HUES64 (cell line): Measurements from ENCODE around the gene PEX12.
A peak's percentile ranks its signal among the peaks of the same experiment; 100 is the strongest.
"Not testable (repeated sequence)": the region's sequence is repeated elsewhere in the genome, so short reads cannot be mapped to it uniquely, and the experiment has no call there.

Source experiments
- H3K27ac ChIP-seq: 2 replicates; pipeline ENCODE4 v1.7.0; 2013; ENCODE audit warnings: low read depth, low read length, inconsistent platforms
- H3K27me3 ChIP-seq: 2 replicates; pipeline ENCODE4 v1.6.1; 2013; ENCODE audit warnings: mild to moderate bottlenecking, low read length; ENCODE audit not compliant: insufficient read depth
- H3K36me3 ChIP-seq: 2 replicates; pipeline ENCODE4 v1.6.1; 2013; ENCODE audit warnings: mild to moderate bottlenecking, low read length; ENCODE audit not compliant: insufficient read depth
- H3K4me1 ChIP-seq: 2 replicates; pipeline ENCODE4 v1.6.1; 2013; ENCODE audit warnings: mild to moderate bottlenecking, low read length, moderate library complexity; ENCODE audit not compliant: insufficient read depth
- H3K4me3 ChIP-seq: 2 replicates; pipeline ENCODE4 v1.5.1; 2013; ENCODE audit warnings: mild to moderate bottlenecking, low read length, moderate library complexity
- H3K9ac ChIP-seq: 2 replicates; pipeline ENCODE4 v1.6.1; 2013; ENCODE audit warnings: mild to moderate bottlenecking, low read depth, low read length
- H3K9me3 ChIP-seq: 2 replicates; pipeline ENCODE4 v1.6.1; 2013; ENCODE audit warnings: low read depth, low read length; ENCODE audit not compliant: insufficient read depth
- WGBS: fragments of 150-250, 120-280 bp; methylation state at CpG from one replicate; pipeline ENCODE4 v1.1.7; 2013; ENCODE audit warnings: missing lambda C conversion rate; 5-methylcytosine and 5-hydroxymethylcytosine counted together

The PEX12 gene

GRCh38 chr17:35577830-35578196, 558 bp downstream of the PEX12 start:
- no peaks in the 10 kb centered on the region for H3K27me3 ChIP-seq
- no peaks in the 10 kb centered on the region for H3K9me3 ChIP-seq
- H3K27ac ChIP-seq, result no peak overlapping the region
- H3K9ac ChIP-seq, result peak overlapping the region; percentile 93
- WGBS, result 17% methylated on average over 8 of the region's 8 CpGs
- peaks cover 30% of the 10 kb centered on the region for H3K36me3 ChIP-seq
- H3K4me3 ChIP-seq, result peak overlapping the region; percentile 92
- H3K4me1 ChIP-seq, result no peaks in the 10 kb centered on the region; the same call in 1 of the 2 replicates

GRCh38 chr17:35575759-35576158, 2.6 kb downstream of the PEX12 start:
- no peaks in the 10 kb centered on the region for H3K9me3 ChIP-seq
- no peaks in the 10 kb centered on the region; the same call in 1 of the 2 replicates for H3K4me1 ChIP-seq
- no peak overlapping the region for H3K4me3 ChIP-seq
- no peak overlapping the region for H3K27ac ChIP-seq
- no peaks in the 10 kb centered on the region for H3K27me3 ChIP-seq
- peaks cover 36% of the 10 kb centered on the region for H3K36me3 ChIP-seq
- WGBS, result 97% methylated on average over 3 of the region's 3 CpGs
- H3K9ac ChIP-seq, result no peak overlapping the region

DNA sequence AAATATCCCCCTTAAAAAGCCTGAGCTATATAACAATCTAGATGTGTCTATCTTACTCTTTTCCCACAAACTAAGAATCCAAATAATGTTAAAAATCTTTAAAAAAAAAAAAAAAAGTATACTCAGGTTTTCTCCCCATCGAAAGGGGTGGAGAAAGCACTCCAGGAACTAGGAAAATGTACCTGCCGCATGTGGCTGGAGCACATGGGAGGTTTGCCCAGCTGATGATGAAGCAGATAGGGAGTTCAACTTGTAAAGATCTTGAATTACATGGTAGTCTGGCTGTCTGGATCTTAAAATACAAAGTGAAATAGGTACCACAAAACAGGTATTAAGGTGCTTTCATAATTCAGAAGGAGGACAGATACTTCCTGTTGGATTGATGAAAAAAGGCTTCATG, 9.0 kb downstream of the PEX12 start:
- Histone ChIP-seq H3K4me3 (peak overlapping the region; percentile 89; the same call in 1 of the 2 replicates), H3K27me3 (peaks cover 17% of the 10 kb centered on the region; the same call in 1 of the 2 replicates), H3K36me3 (peaks cover 17% of the 10 kb centered on the region), H3K27ac (no peak overlapping the region), H3K9me3 (no peaks in the 10 kb centered on the region), H3K4me1 (no peaks in the 10 kb centered on the region), H3K9ac (no peak overlapping the region)
- WGBS, result 89% methylated on average over 2 of the region's 2 CpGs

- H3K4me1 ChIP-seq, result no peaks in the 10 kb centered on the region
- H3K27me3 ChIP-seq, result peaks cover 25% of the 10 kb centered on the region
- peaks cover 11% of the 10 kb centered on the region for H3K36me3 ChIP-seq
- H3K9ac ChIP-seq, result peak overlapping the region; percentile 86
- peak overlapping the region; percentile 59 for H3K27ac ChIP-seq
- WGBS, result 24% methylated on average over 15 of the region's 15 CpGs
- no peaks in the 10 kb centered on the region for H3K9me3 ChIP-seq
- peak overlapping the region; percentile 89 for H3K4me3 ChIP-seq
Observed at GRCh38 chr17:35568561-35568960, 9.8 kb downstream of the PEX12 start.

- WGBS, result 73% methylated on average over 11 of the region's 11 CpGs
- Histone ChIP-seq H3K4me3 (peak overlapping the region; percentile 89), H3K4me1 (no peaks in the 10 kb centered on the region), H3K27ac (no peak overlapping the region), H3K27me3 (peaks cover 25% of the 10 kb centered on the region), H3K9me3 (no peaks in the 10 kb centered on the region), H3K36me3 (peaks cover 3% of the 10 kb centered on the region; the same call in 1 of the 2 replicates), H3K9ac (no peak overlapping the region)
Observed at GRCh38 chr17:35566968-35567367, 11.4 kb downstream of the PEX12 start.

- not testable (repeated sequence) for H3K4me1 ChIP-seq, H3K9me3 ChIP-seq, H3K27ac ChIP-seq, H3K36me3 ChIP-seq, H3K4me3 ChIP-seq, H3K9ac ChIP-seq
- 88% methylated on average over 12 of the region's 16 CpGs for WGBS
- peaks cover 33% of the 10 kb centered on the region for H3K27me3 ChIP-seq
Observed at GRCh38 chr17:35563181-35563580, 15.2 kb downstream of the PEX12 start.

DNA sequence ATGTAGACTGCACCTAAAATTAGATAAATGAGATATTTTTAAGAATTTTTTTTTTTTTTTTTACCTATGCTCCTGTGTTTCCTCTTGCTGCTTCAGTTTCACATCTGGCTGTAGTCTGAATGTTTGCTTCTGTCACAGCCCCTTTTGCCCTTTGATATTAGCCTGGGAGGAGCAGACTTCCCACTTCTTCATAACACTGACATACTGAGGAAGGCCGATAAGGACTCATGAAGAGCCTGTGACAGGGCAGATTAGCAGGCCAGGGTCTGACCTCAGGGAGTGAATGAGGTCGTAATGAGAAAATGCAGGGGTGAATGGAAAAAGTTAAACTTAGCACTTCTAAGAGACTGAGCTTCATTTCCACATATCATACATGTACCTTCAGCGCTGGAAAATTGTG, 17.7 kb downstream of the PEX12 start, which contains the start of gene SLFN14:
Gene SLFN14, minus strand, starts transcription at position 117 of the 400 bp plus-strand sequence. CDS start 2,757 bp downstream, outside the sequence.
- H3K27me3 ChIP-seq, result peaks cover 34% of the 10 kb centered on the region
- no peaks in the 10 kb centered on the region for H3K9me3 ChIP-seq
- no peak within 1 kb of the TSS for H3K27ac ChIP-seq
- no peak within 1 kb of the TSS for H3K9ac ChIP-seq
- no peak within 1 kb of the TSS for H3K4me3 ChIP-seq
- H3K4me1 ChIP-seq, result no peaks in the 10 kb centered on the region
- no peaks in the 10 kb centered on the region for H3K36me3 ChIP-seq
- WGBS, result 83% methylated on average over 2 of the region's 3 CpGs

GRCh38 chr17:35559495-35560210, 18.7 kb downstream of the PEX12 start:
- Histone ChIP-seq H3K9me3 (no peaks in the 10 kb centered on the region), H3K27ac (no peak overlapping the region), H3K4me1 (no peaks in the 10 kb centered on the region), H3K9ac (no peak overlapping the region), H3K27me3 (peaks cover 27% of the 10 kb centered on the region), H3K4me3 (no peak overlapping the region), H3K36me3 (no peaks in the 10 kb centered on the region)
- WGBS, result 79% methylated on average over 2 of the region's 2 CpGs

DNA sequence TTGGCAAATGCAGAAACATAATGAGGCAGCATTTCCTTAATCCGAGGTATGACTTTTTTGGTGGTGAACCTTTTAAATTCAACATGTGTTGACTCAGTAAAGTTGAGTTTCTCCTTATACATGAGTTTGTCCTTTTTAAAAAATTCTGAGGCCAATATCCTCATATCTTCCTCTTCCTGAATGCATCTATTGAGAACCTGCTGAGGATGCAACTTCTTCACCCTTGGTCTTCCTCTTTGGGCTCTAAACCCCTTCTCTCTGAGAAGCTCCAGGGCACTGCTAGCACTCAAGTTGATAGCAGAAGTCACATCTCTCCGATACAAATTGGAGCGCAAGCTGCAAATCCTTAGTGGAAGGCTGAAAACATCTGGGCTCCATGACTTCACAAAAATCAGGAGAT, 21.0 kb downstream of the PEX12 start:
- H3K36me3 ChIP-seq, result no peaks in the 10 kb centered on the region
- H3K4me3 ChIP-seq, result no peak overlapping the region
- no peaks in the 10 kb centered on the region for H3K4me1 ChIP-seq
- no peak overlapping the region for H3K27ac ChIP-seq
- 92% methylated on average over 3 of the region's 3 CpGs for WGBS
- peaks cover 19% of the 10 kb centered on the region; the same call in 1 of the 2 replicates for H3K27me3 ChIP-seq
- no peak overlapping the region for H3K9ac ChIP-seq
- H3K9me3 ChIP-seq, result no peaks in the 10 kb centered on the region

- no peaks in the 10 kb centered on the region for H3K9me3 ChIP-seq
- no peak overlapping the region for H3K4me3 ChIP-seq
- no peak overlapping the region for H3K27ac ChIP-seq
- H3K27me3 ChIP-seq, result peaks cover 19% of the 10 kb centered on the region; the same call in 1 of the 2 replicates
- H3K36me3 ChIP-seq, result no peaks in the 10 kb centered on the region
- H3K9ac ChIP-seq, result no peak overlapping the region
- WGBS, result 93% methylated on average over 3 of the region's 5 CpGs
- H3K4me1 ChIP-seq, result no peaks in the 10 kb centered on the region
Observed at GRCh38 chr17:35555691-35556090, 22.7 kb downstream of the PEX12 start.

- no peak overlapping the region for H3K4me3 ChIP-seq
- H3K4me1 ChIP-seq, result no peaks in the 10 kb centered on the region
- H3K9me3 ChIP-seq, result no peaks in the 10 kb centered on the region
- no peaks in the 10 kb centered on the region for H3K36me3 ChIP-seq
- no peak overlapping the region for H3K27ac ChIP-seq
- H3K9ac ChIP-seq, result no peak overlapping the region
- WGBS, result 92% methylated on average over 5 of the region's 5 CpGs
- H3K27me3 ChIP-seq, result peaks cover 17% of the 10 kb centered on the region
Observed at GRCh38 chr17:35554668-35555067, 23.7 kb downstream of the PEX12 start.
